Measurements from ENCODE around the gene ATG12. TPM values are rescaled to one million over a fixed set of nuclear protein-coding genes. Genes with fewer than 3 reads are reported as not detected.

The ATG12 gene
- total and polyA plus RNA-seq, 2 experiments from 2014 or later: 66.0 to 85.7 TPM

DNA sequence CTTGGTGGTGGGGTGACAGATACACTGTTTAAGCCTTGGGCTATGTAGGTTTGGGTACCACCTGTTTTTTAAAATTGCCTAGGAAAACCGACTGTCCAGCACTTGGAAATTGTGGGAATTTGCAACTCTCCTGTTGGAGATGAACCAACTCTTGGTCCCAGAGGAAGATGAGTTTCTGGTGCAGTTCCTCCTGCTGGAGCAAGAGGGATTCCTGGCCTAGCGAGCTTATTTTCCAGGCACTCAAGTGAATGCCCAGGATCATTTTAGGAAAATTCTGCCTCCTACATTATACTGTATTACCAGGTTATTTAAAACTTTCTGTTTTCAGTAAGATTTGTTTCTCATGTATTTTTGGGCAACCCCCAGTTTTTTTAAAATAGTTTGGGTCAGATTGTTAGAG lies 34.1 kb upstream of the ATG12 start:
- Histone ChIP-seq H3K4me2 (no peak overlapping the region), H4K20me1 (ENCODE audit: insufficient read depth, poor library complexity, severe bottlenecking) (no peaks in the 10 kb centered on the region), H3K27ac (no peak overlapping the region), H3K9me3 (ENCODE audit: low read depth) (no peaks in the 10 kb centered on the region), H3K36me3 (replicated peaks; ENCODE audit: insufficient read depth, low read depth) (no peaks in the 10 kb centered on the region), H3K79me2 (peaks cover 25% of the 10 kb centered on the region), H3K9me2 (replicated peaks; ENCODE audit: insufficient read depth) (no peaks in the 10 kb centered on the region), H3K4me3 (no peak overlapping the region), H2AFZ (no peak overlapping the region), H3K27me3 (no peaks in the 10 kb centered on the region), H3K4me1 (ENCODE audit: insufficient read depth) (no peaks in the 10 kb centered on the region)
- WGBS (ENCODE audit: low lambda C conversion rate, missing lambda C conversion rate): 95% methylated on average over 2 of the region's 2 CpGs
- no peak for DNase-seq (ENCODE audit: low spot score)
- no peak for TF ChIP-seq EZH2 (IDR thresholded peaks at IDR 0.05; ENCODE audit: borderline replicate concordance)
- no peak for TF ChIP-seq EZH2phosphoT487 (IDR thresholded peaks at IDR 0.05; ENCODE audit: low read depth, severe bottlenecking, unreplicated experiment)

DNA sequence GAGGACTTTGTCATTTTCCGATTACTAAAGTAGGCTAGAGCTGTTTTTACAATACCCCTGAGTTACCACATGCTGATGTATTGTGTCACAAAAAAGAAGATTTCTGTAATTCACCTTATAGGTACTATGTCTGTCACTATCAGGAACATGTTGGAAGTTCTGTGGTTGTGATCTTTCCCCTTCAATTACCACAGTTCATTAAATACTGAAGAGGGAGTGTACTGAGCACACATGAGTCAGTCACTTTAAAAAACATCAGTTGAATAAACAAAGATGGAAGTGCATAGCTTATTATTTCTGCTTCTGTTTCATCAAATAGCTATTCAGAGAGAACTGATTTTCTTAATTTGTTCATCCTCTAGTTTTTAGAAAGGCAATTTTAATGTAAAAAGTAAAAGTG lies 32.0 kb upstream of the ATG12 start:
- Histone ChIP-seq H2AFZ (no peak overlapping the region), H3K4me3 (no peak overlapping the region), H3K79me2 (peaks cover 9% of the 10 kb centered on the region), H4K20me1 (ENCODE audit: insufficient read depth, poor library complexity, severe bottlenecking) (no peaks in the 10 kb centered on the region), H3K4me1 (ENCODE audit: insufficient read depth) (no peaks in the 10 kb centered on the region), H3K36me3 (replicated peaks; ENCODE audit: insufficient read depth, low read depth) (no peaks in the 10 kb centered on the region), H3K27ac (no peak overlapping the region), H3K9me2 (replicated peaks; ENCODE audit: insufficient read depth) (no peaks in the 10 kb centered on the region), H3K4me2 (no peak overlapping the region), H3K9me3 (ENCODE audit: low read depth) (no peaks in the 10 kb centered on the region), H3K27me3 (no peaks in the 10 kb centered on the region)
- no peak for DNase-seq (ENCODE audit: low spot score)
- 77% methylated on average over 1 of the region's 1 CpG for WGBS (ENCODE audit: low lambda C conversion rate, missing lambda C conversion rate)
- TF ChIP-seq EZH2phosphoT487 (IDR thresholded peaks at IDR 0.05; ENCODE audit: low read depth, severe bottlenecking, unreplicated experiment) (no peak), EZH2 (IDR thresholded peaks at IDR 0.05; ENCODE audit: borderline replicate concordance) (no peak)
- TF ChIP-seq, protein P1, sequence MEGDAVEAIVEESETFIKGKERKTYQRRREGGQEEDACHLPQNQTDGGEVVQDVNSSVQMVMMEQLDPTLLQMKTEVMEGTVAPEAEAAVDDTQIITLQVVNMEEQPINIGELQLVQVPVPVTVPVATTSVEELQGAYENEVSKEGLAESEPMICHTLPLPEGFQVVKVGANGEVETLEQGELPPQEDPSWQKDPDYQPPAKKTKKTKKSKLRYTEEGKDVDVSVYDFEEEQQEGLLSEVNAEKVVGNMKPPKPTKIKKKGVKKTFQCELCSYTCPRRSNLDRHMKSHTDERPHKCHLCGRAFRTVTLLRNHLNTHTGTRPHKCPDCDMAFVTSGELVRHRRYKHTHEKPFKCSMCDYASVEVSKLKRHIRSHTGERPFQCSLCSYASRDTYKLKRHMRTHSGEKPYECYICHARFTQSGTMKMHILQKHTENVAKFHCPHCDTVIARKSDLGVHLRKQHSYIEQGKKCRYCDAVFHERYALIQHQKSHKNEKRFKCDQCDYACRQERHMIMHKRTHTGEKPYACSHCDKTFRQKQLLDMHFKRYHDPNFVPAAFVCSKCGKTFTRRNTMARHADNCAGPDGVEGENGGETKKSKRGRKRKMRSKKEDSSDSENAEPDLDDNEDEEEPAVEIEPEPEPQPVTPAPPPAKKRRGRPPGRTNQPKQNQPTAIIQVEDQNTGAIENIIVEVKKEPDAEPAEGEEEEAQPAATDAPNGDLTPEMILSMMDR (IDR thresholded peaks at IDR 0.05; ENCODE audit: poor library complexity): no peak

DNA sequence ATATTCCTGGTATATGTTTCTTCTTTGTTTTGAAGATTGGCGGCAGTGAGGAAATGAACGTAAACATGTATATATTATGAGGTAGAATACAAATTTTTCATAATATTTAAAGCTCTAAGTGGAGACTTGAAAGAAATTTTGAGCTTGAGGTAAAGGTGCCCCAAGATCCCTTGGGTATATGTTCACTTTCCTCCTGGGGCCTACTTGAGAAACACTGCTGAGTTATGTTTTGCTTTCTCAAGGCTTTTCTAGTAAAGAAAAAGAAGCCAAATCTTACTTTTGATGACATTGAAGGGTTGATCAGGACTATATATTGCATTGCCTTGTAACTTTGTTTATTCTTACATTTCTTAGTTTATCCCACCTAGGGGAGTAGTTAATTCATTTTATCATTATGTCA lies 31.1 kb upstream of the ATG12 start:
- Histone ChIP-seq H2AFZ (no peak overlapping the region), H3K4me2 (no peak overlapping the region), H3K4me1 (ENCODE audit: insufficient read depth) (no peaks in the 10 kb centered on the region), H3K9me2 (replicated peaks; ENCODE audit: insufficient read depth) (no peaks in the 10 kb centered on the region), H3K27me3 (no peaks in the 10 kb centered on the region), H3K4me3 (no peak overlapping the region), H3K79me2 (peaks cover 11% of the 10 kb centered on the region), H3K27ac (no peak overlapping the region), H4K20me1 (ENCODE audit: insufficient read depth, poor library complexity, severe bottlenecking) (no peaks in the 10 kb centered on the region), H3K9me3 (ENCODE audit: low read depth) (no peaks in the 10 kb centered on the region), H3K36me3 (replicated peaks; ENCODE audit: insufficient read depth, low read depth) (no peaks in the 10 kb centered on the region)
- no peak for DNase-seq (ENCODE audit: low spot score)
- WGBS (ENCODE audit: low lambda C conversion rate, missing lambda C conversion rate): 96% methylated on average over 2 of the region's 2 CpGs
- TF ChIP-seq EZH2 (IDR thresholded peaks at IDR 0.05; ENCODE audit: borderline replicate concordance) (no peak), EZH2phosphoT487 (IDR thresholded peaks at IDR 0.05; ENCODE audit: low read depth, severe bottlenecking, unreplicated experiment) (no peak)
- TF ChIP-seq, protein P1 (IDR thresholded peaks at IDR 0.05; ENCODE audit: poor library complexity): no peak

DNA sequence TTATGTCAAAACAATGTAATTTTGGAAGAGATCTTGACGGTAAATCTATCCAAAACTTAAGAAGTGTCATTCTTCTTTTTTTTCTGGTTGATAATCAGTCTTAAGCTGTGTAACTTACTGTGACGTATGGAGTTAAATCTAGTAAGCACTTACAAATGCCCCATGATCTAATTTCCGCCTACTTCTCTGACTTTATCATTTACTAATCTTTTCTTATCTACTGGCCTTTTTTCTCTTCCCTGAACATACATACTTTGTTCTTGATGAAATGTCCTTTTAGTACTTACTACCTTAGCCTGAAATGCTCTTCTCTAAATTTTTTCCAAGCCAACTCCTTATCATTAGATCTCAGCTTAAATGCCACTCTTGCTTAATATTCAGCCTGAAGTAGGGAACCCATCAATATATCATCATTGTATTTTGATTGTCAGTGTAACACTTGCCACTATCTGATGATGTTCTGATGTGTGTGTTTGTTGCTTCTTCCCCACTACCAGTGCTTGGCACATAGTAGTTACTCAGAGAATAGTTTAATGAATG lies 28.0 kb upstream of the ATG12 start:
- Histone ChIP-seq H3K4me3 (no peak overlapping the region), H2AFZ (no peak overlapping the region), H3K4me1 (ENCODE audit: insufficient read depth) (no peaks in the 10 kb centered on the region), H3K36me3 (replicated peaks; ENCODE audit: insufficient read depth, low read depth) (no peaks in the 10 kb centered on the region), H3K9me3 (ENCODE audit: low read depth) (no peaks in the 10 kb centered on the region), H4K20me1 (ENCODE audit: insufficient read depth, poor library complexity, severe bottlenecking) (peaks cover 3% of the 10 kb centered on the region), H3K27ac (peak overlapping the region; percentile 3), H3K4me2 (no peak overlapping the region), H3K79me2 (peaks cover 37% of the 10 kb centered on the region), H3K9me2 (replicated peaks; ENCODE audit: insufficient read depth) (no peaks in the 10 kb centered on the region), H3K27me3 (no peaks in the 10 kb centered on the region)
- TF ChIP-seq EZH2 (IDR thresholded peaks at IDR 0.05; ENCODE audit: borderline replicate concordance): no peak
- WGBS (ENCODE audit: low lambda C conversion rate, missing lambda C conversion rate): 41% methylated on average over 3 of the region's 3 CpGs
- no peak for DNase-seq (ENCODE audit: low spot score)

All from hepatocyte (in vitro differentiated cells).